Effector memory CD8-positive, alpha-beta T cell (primary cell): ENCODE results near the gene TMEM245.

Source experiments
- ATAC-seq: fragments of 150-1000 bp; cut with Tn5 transposase; replicated peaks from 2 replicates; pipeline ENCODE4 v1.10.0; 2021; ENCODE audit warnings: mild to moderate bottlenecking, moderate library complexity
- DNase-seq, 3 experiments: peaks; one replicate each; pipeline ENCODE4 v3.0.0; 2021
- H3K27ac Mint-ChIP-seq, 2 donors: one replicate each; pipeline ENCODE4 v1.8.0; 2022; ENCODE audit warnings: mild to moderate bottlenecking in 2 of 2, mixed read lengths in 2 of 2, moderate library complexity in 2 of 2
- H3K27me3 Mint-ChIP-seq, 2 donors: one replicate each; pipeline ENCODE4 v1.8.0; 2022; ENCODE audit warnings: mixed read lengths in 2 of 2
- H3K36me3 Mint-ChIP-seq: one replicate; pipeline ENCODE4 v1.8.0; 2022; ENCODE audit warnings: mild to moderate bottlenecking, moderate library complexity, mixed read lengths; ENCODE audit not compliant: insufficient read depth
- H3K4me1 Mint-ChIP-seq, 2 donors: one replicate each; pipeline ENCODE4 v1.8.0; 2022; ENCODE audit warnings: low read depth in 2 of 2, mixed read lengths in 2 of 2
- H3K4me3 Mint-ChIP-seq, 2 donors: one replicate each; pipeline ENCODE4 v1.8.0; 2022; ENCODE audit warnings: mild to moderate bottlenecking in 2 of 2, mixed read lengths in 2 of 2, moderate library complexity in 2 of 2
- H3K9me3 Mint-ChIP-seq, 2 donors: one replicate each; pipeline ENCODE4 v1.8.0; 2022; ENCODE audit warnings: mixed read lengths in 2 of 2

TMEM245 gene

GRCh38 chr9:109035684-109036423 lies 83.9 kb downstream of the TMEM245 start:
- peaks cover 44% of the 10 kb centered on the region for H3K36me3 Mint-ChIP-seq
- H3K4me3 Mint-ChIP-seq: no peak overlapping the region
- no peak for ATAC-seq
- H3K4me1 Mint-ChIP-seq: no peaks in the 10 kb centered on the region
- no peaks in the 10 kb centered on the region for H3K9me3 Mint-ChIP-seq
- no peak for DNase-seq
- H3K27me3 Mint-ChIP-seq: no peaks in the 10 kb centered on the region
- peak overlapping the region in 1 of 2 donors; percentile 1 for H3K27ac Mint-ChIP-seq

GRCh38 chr9:109033941-109034700 lies 85.6 kb downstream of the TMEM245 start:
- ATAC-seq (no peak), DNase-seq (no peak)
- Mint-ChIP-seq H3K4me1 (no peaks in the 10 kb centered on the region), H3K36me3 (peaks cover 48% of the 10 kb centered on the region), H3K9me3 (no peaks in the 10 kb centered on the region), H3K27ac (no peak overlapping the region), H3K27me3 (no peaks in the 10 kb centered on the region), H3K4me3 (no peak overlapping the region)

- Mint-ChIP-seq H3K4me1 (peaks cover 0 to 1% of the 10 kb centered on the region in 2 donors), H3K36me3 (peaks cover 55% of the 10 kb centered on the region), H3K27me3 (no peaks in the 10 kb centered on the region), H3K4me3 (no peak overlapping the region), H3K27ac (no peak overlapping the region), H3K9me3 (no peaks in the 10 kb centered on the region)
- ATAC-seq (no peak), DNase-seq (no peak)
Measured at GRCh38 chr9:109031241-109031640, 88.5 kb downstream of the TMEM245 start.

- H3K36me3 Mint-ChIP-seq: peaks cover 48% of the 10 kb centered on the region
- H3K27me3 Mint-ChIP-seq: no peaks in the 10 kb centered on the region
- no peaks in the 10 kb centered on the region for H3K9me3 Mint-ChIP-seq
- peak overlapping the region in 1 of 2 donors; percentile 46 for H3K27ac Mint-ChIP-seq
- ATAC-seq (no peak), DNase-seq (no peak)
- no peak overlapping the region for H3K4me3 Mint-ChIP-seq
- H3K4me1 Mint-ChIP-seq: peaks cover 0 to 2% of the 10 kb centered on the region in 2 donors
Measured at GRCh38 chr9:109030426-109030825, 89.3 kb downstream of the TMEM245 start.

- no peak for ATAC-seq
- no peak overlapping the region for H3K4me3 Mint-ChIP-seq
- H3K9me3 Mint-ChIP-seq: no peaks in the 10 kb centered on the region
- no peaks in the 10 kb centered on the region for H3K27me3 Mint-ChIP-seq
- H3K27ac Mint-ChIP-seq: peak overlapping the region in 1 of 2 donors; percentile 73
- peaks cover 43% of the 10 kb centered on the region for H3K36me3 Mint-ChIP-seq
- DNase-seq: no peak
- H3K4me1 Mint-ChIP-seq: peaks cover 6 to 7% of the 10 kb centered on the region in 2 donors
Measured at GRCh38 chr9:109028457-109028856, 91.3 kb downstream of the TMEM245 start.

GRCh38 chr9:109027176-109027575 lies 92.6 kb downstream of the TMEM245 start:
- no peaks in the 10 kb centered on the region for H3K27me3 Mint-ChIP-seq
- H3K9me3 Mint-ChIP-seq: no peaks in the 10 kb centered on the region
- H3K36me3 Mint-ChIP-seq: peaks cover 34% of the 10 kb centered on the region
- no peak overlapping the region for H3K4me3 Mint-ChIP-seq
- DNase-seq (no peak), ATAC-seq (no peak)
- H3K27ac Mint-ChIP-seq: peak overlapping the region in 1 of 2 donors; percentile 73
- H3K4me1 Mint-ChIP-seq: peaks cover 6 to 7% of the 10 kb centered on the region in 2 donors

- no peak for DNase-seq
- H3K27me3 Mint-ChIP-seq: no peaks in the 10 kb centered on the region
- no peak for ATAC-seq
- no peak overlapping the region for H3K4me3 Mint-ChIP-seq
- peaks cover 27% of the 10 kb centered on the region for H3K36me3 Mint-ChIP-seq
- H3K27ac Mint-ChIP-seq: peak overlapping the region in 1 of 2 donors; percentile 16
- H3K4me1 Mint-ChIP-seq: peaks cover 6 to 7% of the 10 kb centered on the region in 2 donors
- H3K9me3 Mint-ChIP-seq: no peaks in the 10 kb centered on the region
Measured at GRCh38 chr9:109026306-109026705, 93.4 kb downstream of the TMEM245 start.

- ATAC-seq: no peak
- H3K9me3 Mint-ChIP-seq: no peaks in the 10 kb centered on the region
- peaks cover 31% of the 10 kb centered on the region for H3K36me3 Mint-ChIP-seq
- H3K4me1 Mint-ChIP-seq: peaks cover 7 to 9% of the 10 kb centered on the region in 2 donors
- H3K4me3 Mint-ChIP-seq: no peak overlapping the region
- no peaks in the 10 kb centered on the region for H3K27me3 Mint-ChIP-seq
- DNase-seq: no peak
- H3K27ac Mint-ChIP-seq: no peak overlapping the region
Measured at GRCh38 chr9:109022873-109023272, 96.9 kb downstream of the TMEM245 start.

- no peaks in the 10 kb centered on the region for H3K9me3 Mint-ChIP-seq
- H3K4me1 Mint-ChIP-seq: peaks cover 5 to 9% of the 10 kb centered on the region in 2 donors
- no peak for ATAC-seq
- no peaks in the 10 kb centered on the region for H3K27me3 Mint-ChIP-seq
- peaks cover 26% of the 10 kb centered on the region for H3K36me3 Mint-ChIP-seq
- DNase-seq: no peak
- H3K27ac Mint-ChIP-seq: peak overlapping the region; percentile 16 to 49
- H3K4me3 Mint-ChIP-seq: no peak overlapping the region
Measured at GRCh38 chr9:109020581-109021511, 98.9 kb downstream of the TMEM245 start.

GRCh38 chr9:109020113-109020512 lies 99.6 kb downstream of the TMEM245 start:
- H3K27ac Mint-ChIP-seq: peak overlapping the region in 1 of 2 donors; percentile 16
- H3K27me3 Mint-ChIP-seq: no peaks in the 10 kb centered on the region
- no peak for DNase-seq
- H3K4me3 Mint-ChIP-seq: no peak overlapping the region
- ATAC-seq: no peak
- no peaks in the 10 kb centered on the region for H3K9me3 Mint-ChIP-seq
- peaks cover 4 to 9% of the 10 kb centered on the region in 2 donors for H3K4me1 Mint-ChIP-seq
- peaks cover 21% of the 10 kb centered on the region for H3K36me3 Mint-ChIP-seq

- H3K9me3 Mint-ChIP-seq: no peaks in the 10 kb centered on the region
- ATAC-seq (no peak), DNase-seq (no peak)
- peaks cover 20% of the 10 kb centered on the region for H3K36me3 Mint-ChIP-seq
- peaks cover 0 to 5% of the 10 kb centered on the region in 2 donors for H3K4me1 Mint-ChIP-seq
- no peaks in the 10 kb centered on the region for H3K27me3 Mint-ChIP-seq
- no peak overlapping the region for H3K27ac Mint-ChIP-seq
- H3K4me3 Mint-ChIP-seq: no peak overlapping the region
Measured at GRCh38 chr9:109019420-109019819, 100.3 kb downstream of the TMEM245 start.

- no peak overlapping the region for H3K4me3 Mint-ChIP-seq
- H3K9me3 Mint-ChIP-seq: no peaks in the 10 kb centered on the region
- peak overlapping the region in 1 of 2 donors; percentile 26 for H3K27ac Mint-ChIP-seq
- DNase-seq (no peak), ATAC-seq (no peak)
- no peaks in the 10 kb centered on the region for H3K27me3 Mint-ChIP-seq
- peaks cover 6 to 12% of the 10 kb centered on the region in 2 donors for H3K4me1 Mint-ChIP-seq
- H3K36me3 Mint-ChIP-seq: peaks cover 25% of the 10 kb centered on the region
Measured at GRCh38 chr9:109017493-109017892, 102.3 kb downstream of the TMEM245 start.

GRCh38 chr9:109017061-109017460 lies 102.7 kb downstream of the TMEM245 start:
- ATAC-seq (no peak), DNase-seq (no peak)
- Mint-ChIP-seq H3K27ac (no peak overlapping the region), H3K4me3 (no peak overlapping the region), H3K4me1 (peaks cover 10 to 16% of the 10 kb centered on the region in 2 donors), H3K9me3 (no peaks in the 10 kb centered on the region), H3K36me3 (peaks cover 27% of the 10 kb centered on the region), H3K27me3 (no peaks in the 10 kb centered on the region)
